ENCODE measurements around the gene PGBD2.
"Not testable (repeated sequence)": the region's sequence is repeated elsewhere in the genome, so short reads cannot be mapped to it uniquely, and the experiment has no call there.

The PGBD2 gene

DNA sequence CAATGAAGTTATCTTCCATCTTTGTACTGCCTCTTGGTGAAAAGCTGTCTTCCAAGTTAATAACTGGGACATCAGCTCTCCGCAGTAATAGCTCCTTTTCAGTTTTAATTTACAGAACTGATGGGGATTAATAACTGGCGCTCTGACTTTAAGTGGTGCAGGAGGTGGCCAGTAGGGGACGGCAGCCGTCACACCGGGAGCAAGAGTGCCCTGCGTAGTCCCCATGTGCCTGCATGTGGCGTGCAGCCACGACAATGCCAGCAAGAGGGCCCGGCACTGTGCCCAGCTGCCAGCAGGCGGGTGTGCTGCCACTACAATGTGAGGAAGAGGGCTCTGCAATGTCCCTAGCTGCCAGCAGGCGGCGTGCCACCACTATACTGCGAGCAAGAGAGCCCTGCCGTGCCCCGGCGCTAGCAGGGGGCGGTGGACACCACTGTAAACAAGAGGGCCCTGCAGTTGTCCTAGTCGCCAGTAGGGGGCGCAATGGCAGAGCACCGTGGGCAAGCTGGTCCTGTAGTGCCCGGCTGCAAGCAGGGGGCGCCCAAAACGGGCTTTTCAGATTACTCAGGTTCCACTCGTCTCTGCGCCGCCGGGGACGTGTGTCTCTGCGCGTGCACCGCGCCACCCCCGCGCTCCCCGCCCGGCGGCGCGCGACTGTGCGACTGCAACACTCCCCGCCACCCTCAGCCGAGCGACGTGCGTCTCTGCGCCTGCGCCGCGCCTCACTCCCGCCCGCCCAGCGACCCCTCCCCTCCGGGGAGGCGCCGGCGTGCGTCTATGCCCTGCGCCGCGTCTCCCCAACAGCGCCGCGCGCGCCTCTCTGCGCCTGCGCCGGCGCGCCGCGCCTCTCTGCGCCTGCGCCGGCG is 38.3 kb downstream of the PGBD2 start:
- H3K4me3 ChIP-seq; H3K27ac ChIP-seq; DNase-seq (ENCODE audit: low spot score): not testable (repeated sequence)

DNA sequence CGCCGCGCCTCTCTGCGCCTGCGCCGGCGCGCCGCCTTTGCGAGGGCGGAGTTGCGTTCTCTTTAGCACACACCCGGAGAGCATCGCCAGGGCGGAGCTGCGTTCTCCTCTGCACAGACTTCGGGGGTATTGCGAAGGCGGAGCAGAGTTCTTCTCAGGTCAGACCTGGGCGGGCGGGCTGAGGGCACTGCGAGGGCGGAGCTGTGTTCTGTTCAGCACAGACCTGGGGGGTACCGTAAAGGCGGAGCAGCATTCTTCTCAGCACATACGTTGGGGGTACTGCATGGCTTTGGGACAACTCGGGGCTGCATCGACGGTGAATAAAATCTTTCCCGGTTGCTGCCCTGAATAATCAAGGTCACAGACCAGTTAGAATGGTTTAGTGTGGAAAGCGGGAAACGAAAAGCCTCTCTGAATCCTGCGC is 39.0 kb downstream of the PGBD2 start:
- H3K4me3 ChIP-seq; DNase-seq (ENCODE audit: low spot score); H3K27ac ChIP-seq: not testable (repeated sequence)

DNA sequence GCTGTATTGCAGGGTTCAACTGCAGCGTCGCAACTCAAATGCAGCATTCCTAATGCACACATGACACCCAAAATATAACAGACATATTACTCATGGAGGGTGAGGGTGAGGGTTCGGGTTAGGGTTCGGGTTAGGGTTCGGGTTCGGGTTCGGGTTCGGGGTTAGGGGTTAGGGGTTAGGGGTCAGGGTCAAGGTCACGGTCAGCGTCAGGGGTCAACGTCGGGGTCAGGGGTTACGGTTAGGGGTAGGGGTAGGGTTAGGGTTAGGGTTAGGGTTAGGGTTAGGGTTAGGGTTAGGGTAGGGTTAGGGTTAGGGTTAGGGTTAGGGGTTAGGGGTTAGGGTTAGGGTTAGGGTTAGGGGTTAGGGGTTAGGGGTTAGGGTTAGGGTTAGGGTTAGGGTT is 39.4 kb downstream of the PGBD2 start:
- not testable (repeated sequence) for H3K4me3 ChIP-seq, H3K27ac ChIP-seq
- DNase-seq (ENCODE audit: low spot score): peak; percentile 85

DNA sequence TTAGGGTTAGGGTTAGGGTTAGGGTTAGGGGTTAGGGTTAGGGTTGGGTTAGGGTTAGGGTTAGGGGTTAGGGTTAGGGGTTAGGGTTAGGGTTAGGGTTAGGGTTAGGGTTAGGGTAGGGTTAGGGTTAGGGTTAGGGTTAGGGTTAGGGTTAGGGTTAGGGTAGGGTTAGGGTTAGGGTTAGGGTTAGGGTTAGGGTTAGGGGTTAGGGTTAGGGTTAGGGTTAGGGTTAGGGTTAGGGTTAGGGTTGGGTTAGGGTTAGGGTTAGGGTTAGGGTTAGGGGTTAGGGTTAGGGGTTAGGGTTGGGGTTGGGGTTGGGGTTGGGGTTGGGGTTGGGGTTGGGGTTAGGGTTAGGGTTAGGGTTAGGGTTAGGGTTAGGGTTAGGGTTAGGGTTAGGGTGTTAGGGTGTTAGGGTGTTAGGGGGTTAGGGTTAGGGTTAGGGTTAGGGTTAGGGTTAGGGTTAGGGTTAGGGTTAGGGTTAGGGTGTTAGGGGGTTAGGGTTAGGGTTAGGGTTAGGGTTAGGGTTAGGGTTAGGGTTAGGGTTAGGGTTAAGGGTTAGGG is 39.9 kb downstream of the PGBD2 start:
- H3K4me3 ChIP-seq; H3K27ac ChIP-seq; DNase-seq (ENCODE audit: low spot score): not testable (repeated sequence)

All from coronary artery (tissue), 2 donors.